ENCODE data around the gene ATP13A2.

The ATP13A2 gene

GRCh38 chr1:17033481-17033880, 21.8 kb upstream of the ATP13A2 start:
- in situ Hi-C loops (cut with HindIII; ENCODE audit: low sequenced_read_pairs), result loop anchor here (25.0 kb wide), 1 partner anchor 421 kb away; the partner anchor contains the start of gene NBPF1

- in situ Hi-C loops (cut with HindIII; ENCODE audit: low sequenced_read_pairs), result loop anchor here (25.0 kb wide), 1 partner anchor 420 kb away; the partner anchor contains the start of gene NBPF1
Observed at GRCh38 chr1:17032741-17033140, 21.0 kb upstream of the ATP13A2 start.

DNA sequence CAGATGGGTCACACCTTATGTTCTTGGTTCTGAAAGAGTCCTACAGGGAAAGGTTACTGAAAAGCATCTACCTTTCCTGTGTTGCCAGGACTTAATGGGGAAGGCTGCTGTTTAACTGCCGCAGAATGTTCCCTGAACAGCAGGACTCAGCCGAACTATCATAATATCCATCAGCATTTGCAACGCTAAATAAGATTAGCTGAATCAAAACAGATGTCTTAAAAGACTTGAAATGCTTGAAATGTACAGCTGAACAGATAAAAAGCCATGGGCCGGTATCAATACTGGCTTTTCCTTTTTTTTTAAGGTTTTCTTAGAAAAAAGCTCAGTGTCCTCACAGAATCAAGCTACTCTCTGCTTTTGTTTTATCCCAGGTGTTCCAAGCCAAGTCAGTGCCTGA, 19.7 kb upstream of the ATP13A2 start:
- in situ Hi-C loops (cut with HindIII; ENCODE audit: low sequenced_read_pairs), result loop anchor here (25.0 kb wide), 1 partner anchor 419 kb away; the partner anchor contains the start of gene NBPF1

DNA sequence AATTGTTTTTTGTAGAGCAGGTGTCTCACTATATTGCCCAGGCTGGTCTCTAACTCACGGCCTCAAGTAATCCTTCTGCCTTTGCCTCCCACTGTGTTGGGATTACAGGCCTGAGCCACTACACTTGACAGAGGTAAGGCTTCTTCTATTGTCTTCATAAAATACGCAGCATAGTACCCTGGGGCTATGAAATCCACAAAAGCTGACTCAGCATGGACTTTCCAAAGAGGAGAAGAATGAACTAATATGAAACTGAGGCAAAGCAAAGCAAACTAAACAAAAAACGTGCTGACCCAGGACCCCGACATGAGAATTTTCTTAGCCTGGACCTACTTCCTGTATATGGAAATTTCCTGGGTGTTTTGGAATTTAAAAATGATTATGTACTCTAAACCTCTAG, 18.5 kb upstream of the ATP13A2 start:
- in situ Hi-C loops (cut with HindIII; ENCODE audit: low sequenced_read_pairs), result loop anchor here (25.0 kb wide), 1 partner anchor 418 kb away; the partner anchor contains the start of gene NBPF1

- in situ Hi-C loops (cut with HindIII; ENCODE audit: low sequenced_read_pairs), result loop anchor here (25.0 kb wide), 1 partner anchor 416 kb away; the partner anchor contains the start of gene NBPF1
Observed at GRCh38 chr1:17028662-17029188, 17.0 kb upstream of the ATP13A2 start.

DNA sequence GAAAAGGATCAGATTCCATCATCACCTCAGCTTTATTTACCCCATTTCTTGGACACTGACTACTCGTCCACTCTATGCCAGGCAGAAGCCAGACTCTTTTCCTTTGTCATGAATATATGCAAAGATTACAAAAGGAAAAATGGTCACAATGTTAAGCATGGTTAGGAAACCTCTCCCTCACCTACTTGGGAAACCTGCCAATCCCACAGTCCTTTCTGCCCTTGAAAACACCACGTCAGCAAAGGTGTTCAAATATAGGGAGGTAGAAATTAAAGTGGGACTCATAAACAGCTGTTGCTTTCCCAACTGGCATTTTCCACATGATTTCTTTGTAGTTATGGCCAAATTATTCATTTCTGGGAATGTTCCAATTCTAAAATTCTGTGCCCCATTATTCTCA, 16.2 kb upstream of the ATP13A2 start:
- in situ Hi-C loops (cut with HindIII; ENCODE audit: low sequenced_read_pairs), result loop anchor here (25.0 kb wide), 1 partner anchor 416 kb away; the partner anchor contains the start of gene NBPF1

- in situ Hi-C loops (cut with HindIII; ENCODE audit: low sequenced_read_pairs), result loop anchor here (25.0 kb wide), 1 partner anchor 415 kb away; the partner anchor contains the start of gene NBPF1
Observed at GRCh38 chr1:17027403-17027802, 15.7 kb upstream of the ATP13A2 start.

GRCh38 chr1:17024721-17025120, 13.0 kb upstream of the ATP13A2 start:
- in situ Hi-C loops (cut with HindIII; ENCODE audit: low sequenced_read_pairs), result loop anchor here (25.0 kb wide), 1 partner anchor 412 kb away; the partner anchor contains the start of gene NBPF1

- in situ Hi-C loops (cut with HindIII; ENCODE audit: low sequenced_read_pairs), result no loop called here
Observed at GRCh38 chr1:17023573-17023972, 11.8 kb upstream of the ATP13A2 start.

DNA sequence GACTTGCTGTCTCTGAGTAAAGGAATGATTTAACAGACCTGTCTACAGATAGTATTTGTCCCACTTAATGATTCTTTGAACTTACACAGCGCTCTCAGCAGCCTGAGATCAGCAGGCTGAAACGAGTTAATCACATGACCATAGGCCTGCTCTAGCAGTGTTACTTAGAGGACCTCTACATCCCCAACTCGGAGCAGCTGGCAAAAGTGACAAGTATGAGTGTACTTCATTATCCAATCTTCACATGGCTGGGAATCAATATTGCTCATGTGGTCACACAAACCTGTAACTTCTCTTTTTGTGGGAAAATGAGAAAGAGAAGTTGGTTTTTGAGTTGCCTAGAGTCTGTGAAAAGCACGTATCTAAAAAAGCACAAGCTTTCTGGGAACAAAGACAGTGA, 11.4 kb upstream of the ATP13A2 start:
- in situ Hi-C loops (cut with HindIII; ENCODE audit: low sequenced_read_pairs), result no loop called here

DNA sequence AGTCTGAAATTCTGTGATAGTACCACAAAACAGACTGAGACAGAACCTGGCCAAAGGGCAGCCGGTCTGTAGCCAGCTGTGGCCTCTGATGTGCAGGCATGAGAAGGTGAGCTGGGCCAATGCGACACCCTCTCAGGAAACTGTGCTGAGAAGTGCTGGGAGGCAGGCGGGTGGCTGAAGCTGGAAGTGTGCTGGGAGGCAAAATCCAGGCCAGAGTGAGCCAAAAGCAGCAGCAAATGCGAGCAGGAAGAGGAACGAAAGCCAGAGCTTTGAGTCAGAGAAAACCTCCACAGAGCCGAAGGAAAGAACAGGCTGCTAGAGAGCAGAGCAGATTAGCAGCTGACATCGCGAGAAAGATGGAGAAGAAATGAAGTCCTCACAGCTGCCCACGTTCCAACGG, 10.2 kb upstream of the ATP13A2 start:
- in situ Hi-C loops (cut with HindIII; ENCODE audit: low sequenced_read_pairs), result no loop called here

DNA sequence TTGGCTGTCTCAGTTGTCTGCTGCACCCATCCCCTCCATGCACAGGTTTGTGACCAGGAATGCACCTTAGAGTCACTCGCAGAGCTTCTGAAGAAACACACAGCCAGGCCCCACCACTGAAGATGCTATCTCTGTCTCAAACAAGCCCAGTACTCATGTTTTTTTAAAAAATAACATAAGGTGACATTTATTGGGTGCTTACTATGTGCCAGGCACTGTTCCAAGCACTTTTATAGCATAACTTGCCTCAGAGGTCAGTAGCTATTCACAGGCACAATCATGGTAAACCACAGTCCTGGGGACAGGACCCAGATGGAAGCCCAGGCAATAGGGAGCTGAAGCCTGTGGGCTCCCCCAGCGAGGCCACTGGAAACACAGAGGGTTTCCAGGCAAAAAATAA, 8.8 kb upstream of the ATP13A2 start:
- in situ Hi-C loops (cut with HindIII; ENCODE audit: low sequenced_read_pairs), result no loop called here

DNA sequence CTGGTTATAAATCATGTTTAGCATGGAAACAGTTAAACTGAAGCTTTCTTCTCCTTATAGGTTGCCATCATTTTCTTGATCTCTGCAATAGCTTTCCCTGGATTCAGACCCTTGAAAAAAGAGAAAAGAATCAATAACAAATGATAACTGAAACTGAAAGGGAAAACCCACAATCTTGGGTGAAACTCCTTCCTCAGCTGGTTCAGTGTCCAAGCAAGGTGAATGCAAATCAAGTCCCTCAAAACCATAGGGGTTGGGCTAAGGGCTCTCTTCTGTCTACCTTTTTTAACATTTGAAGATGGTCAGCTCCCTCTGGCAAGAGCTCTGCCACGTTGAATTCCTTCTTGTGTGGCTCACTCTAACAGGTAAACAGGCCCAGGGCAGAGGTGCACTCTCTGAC, 7.1 kb upstream of the ATP13A2 start:
- in situ Hi-C loops (cut with HindIII; ENCODE audit: low sequenced_read_pairs), result loop anchor here (10.0 kb wide), 3 partner anchors 64 to 356 kb away; partner anchors contain the start of gene PADI6

DNA sequence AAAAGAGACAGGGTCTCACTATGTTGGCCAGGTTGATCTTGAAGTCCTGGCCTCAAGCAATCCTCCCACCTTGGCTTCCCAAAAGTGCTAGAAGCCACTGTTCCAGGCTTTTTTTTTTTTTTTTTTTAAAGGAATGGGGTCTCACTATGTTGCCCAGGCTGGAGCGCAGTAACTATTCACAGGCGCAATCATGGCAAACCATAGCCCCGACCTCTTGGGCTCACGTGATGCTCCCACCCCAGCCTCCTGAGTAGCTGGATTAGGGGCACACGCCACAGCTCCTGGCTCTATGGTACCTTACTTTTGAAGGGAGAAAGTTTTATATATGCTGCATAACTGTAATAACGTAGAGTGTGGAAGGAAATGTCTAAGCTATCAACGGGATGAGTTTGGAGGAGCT, 5.7 kb upstream of the ATP13A2 start:
- in situ Hi-C loops (cut with HindIII; ENCODE audit: low sequenced_read_pairs), result loop anchor here (10.0 kb wide), 3 partner anchors 63 to 357 kb away; partner anchors contain the start of gene PADI6

DNA sequence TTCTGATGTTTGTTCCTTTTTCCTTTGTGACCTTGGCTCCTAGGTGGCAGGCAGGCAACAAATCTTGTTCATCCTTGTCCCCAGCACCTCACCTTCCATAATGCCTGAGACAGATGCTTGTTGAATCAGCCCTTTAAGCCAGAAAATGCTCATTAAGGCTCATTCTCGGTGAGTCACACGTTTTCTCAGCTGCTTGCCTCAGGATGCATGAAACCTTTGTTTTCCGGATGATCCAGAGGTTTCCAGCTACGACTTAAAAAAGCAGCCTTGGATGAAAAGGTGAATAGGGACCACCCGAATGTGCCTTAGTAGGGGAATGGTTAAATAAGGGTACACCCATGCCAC, 4.6 kb upstream of the ATP13A2 start:
- in situ Hi-C loops (cut with HindIII; ENCODE audit: low sequenced_read_pairs), result loop anchor here (10.0 kb wide), 3 partner anchors 61 to 359 kb away; partner anchors contain the start of gene PADI6

- in situ Hi-C loops (cut with HindIII; ENCODE audit: low sequenced_read_pairs), result loop anchor here (5.0 to 10.0 kb wide), 4 partner anchors 60 to 360 kb away; partner anchors contain the start of genes CROCC and PADI6
Observed at GRCh38 chr1:17014671-17015567, 3.2 kb upstream of the ATP13A2 start.

- in situ Hi-C loops (cut with HindIII; ENCODE audit: low sequenced_read_pairs), result loop anchor here (5.0 to 10.0 kb wide), 4 partner anchors 59 to 361 kb away; partner anchors contain the start of genes CROCC and PADI6
Observed at GRCh38 chr1:17013491-17014320, 2.0 kb upstream of the ATP13A2 start.

DNA sequence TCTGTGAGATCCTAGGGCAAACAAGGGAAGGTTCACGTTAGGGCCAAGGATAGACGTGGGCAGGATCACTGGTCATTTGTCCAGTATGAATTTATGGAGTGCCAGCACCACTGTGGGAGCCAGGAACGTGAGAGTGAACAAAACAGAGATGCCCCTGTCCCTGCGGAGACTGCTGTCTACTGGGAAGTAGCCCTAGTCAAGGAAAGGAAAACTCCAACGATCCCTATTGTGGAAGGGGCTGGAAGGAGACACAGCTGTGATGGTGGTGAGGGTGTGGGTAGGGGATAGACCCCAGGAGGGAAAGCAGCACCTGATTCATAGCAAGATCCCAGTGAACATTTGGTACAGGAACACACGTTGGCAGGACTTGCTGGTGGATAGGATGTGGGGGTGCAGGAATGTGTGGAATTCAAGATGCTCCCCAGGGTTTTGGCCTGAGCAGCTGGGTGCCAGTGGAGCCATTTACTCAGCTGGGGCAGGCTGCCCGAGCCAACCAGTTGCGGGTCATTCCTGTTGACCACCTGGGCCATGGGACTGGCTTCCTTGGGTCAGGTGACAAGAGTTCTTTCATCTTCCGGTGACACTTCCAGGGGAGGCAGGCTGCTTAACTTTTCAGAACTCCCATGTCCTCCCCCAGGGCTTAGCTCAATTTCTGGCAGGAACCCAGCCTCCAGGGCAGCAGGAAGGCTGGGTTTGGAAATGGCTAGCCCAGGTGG, 1.2 kb upstream of the ATP13A2 start:
- in situ Hi-C loops (cut with HindIII; ENCODE audit: low sequenced_read_pairs), result loop anchor here (5.0 to 10.0 kb wide), 4 partner anchors 58 to 362 kb away; partner anchors contain the start of genes CROCC and PADI6

DNA sequence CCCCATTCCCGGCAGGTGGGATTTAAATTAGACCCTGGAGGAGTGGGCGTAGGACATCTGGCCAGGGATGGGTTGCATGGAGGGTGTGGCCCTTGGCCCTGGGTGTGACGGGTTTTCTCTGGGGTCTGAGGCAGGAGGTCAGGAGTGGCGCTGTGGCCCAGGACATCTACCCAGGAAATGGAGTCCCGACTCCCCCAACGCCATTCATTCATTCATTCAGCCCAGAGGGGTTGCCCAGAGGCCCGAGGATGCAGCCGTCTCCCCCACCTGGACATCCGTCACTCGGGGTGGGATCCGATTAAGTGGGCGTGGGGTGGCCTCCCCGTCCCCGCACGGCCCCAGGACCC, 663 bp downstream of the ATP13A2 start:
- in situ Hi-C loops (cut with HindIII; ENCODE audit: low sequenced_read_pairs), result loop anchor here (5.0 to 10.0 kb wide), 4 partner anchors 56 to 364 kb away; partner anchors contain the start of genes CROCC and PADI6

DNA sequence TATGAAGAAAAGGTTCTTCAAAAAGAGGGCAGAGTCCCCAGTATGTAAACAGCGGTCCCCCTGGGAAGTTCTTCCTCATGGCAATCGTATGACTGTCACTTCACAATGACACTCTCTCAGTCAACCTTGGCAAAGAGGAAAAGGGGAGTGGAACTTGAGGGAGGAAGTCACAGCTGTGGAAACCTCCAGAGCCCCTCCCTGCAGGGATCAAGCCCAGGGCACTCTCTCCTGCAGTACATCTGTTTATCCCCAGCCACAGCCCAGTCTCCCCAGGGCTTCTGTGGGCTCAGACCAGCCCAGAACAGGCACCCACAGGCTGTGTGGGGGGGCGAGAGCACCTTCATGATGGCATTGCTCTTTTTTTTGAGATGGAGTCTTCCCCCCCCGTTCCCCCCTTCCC, 2.0 kb downstream of the ATP13A2 start:
- in situ Hi-C loops (cut with HindIII; ENCODE audit: low sequenced_read_pairs), result loop anchor here (5.0 to 10.0 kb wide), 4 partner anchors 55 to 365 kb away; partner anchors contain the start of genes CROCC and PADI6

Measured in endothelial cell of hepatic sinusoid (primary cell).